Cortex of kidney (tissue), 1 donor: ENCODE measurements around the gene NYNRIN.

Experiments
- DNase-seq: peaks from one replicate; lab custom pipeline; 2025; lab: John Stamatoyannopoulos, UW

Gene NYNRIN

DNA sequence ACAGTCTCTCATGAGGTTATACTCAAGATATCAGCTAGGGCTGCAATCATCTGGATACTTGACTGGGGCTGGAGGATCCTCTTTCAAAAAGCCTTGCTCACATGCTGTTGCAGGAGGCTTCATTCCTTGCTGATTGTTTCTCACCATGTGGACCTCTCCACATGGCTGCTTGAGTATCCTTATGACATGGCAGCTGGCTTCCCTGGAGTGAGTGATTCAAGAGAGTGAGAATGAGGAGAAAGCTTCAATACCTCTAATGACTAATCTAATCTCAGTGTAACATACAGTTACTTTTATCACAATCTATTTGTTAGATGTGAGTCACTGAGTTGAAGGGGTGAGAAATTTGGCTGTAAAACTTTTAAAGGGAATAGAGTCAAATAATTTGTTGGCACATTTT is 58.2 kb downstream of the NYNRIN start:
- no peak for DNase-seq

DNA sequence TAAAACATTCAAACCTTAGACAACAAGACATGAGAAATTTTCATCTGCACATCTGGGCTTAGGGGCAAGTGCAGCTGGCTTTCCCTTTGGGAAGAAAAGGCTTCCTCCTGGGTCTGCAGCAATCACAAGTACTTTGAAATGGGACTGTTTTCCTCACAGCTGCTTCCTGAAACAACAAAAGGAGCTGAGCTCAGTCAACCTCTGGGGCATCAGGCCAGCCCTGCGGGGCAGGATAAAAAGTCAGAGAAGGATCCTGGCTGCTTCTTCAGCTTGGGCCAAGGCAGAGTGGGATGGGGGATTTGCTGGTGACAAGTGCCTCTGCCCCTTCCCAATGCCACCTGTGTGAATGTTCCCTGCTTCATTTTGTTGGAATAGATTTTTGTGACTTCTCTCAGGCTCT is 59.9 kb downstream of the NYNRIN start:
- DNase-seq: no peak

DNA sequence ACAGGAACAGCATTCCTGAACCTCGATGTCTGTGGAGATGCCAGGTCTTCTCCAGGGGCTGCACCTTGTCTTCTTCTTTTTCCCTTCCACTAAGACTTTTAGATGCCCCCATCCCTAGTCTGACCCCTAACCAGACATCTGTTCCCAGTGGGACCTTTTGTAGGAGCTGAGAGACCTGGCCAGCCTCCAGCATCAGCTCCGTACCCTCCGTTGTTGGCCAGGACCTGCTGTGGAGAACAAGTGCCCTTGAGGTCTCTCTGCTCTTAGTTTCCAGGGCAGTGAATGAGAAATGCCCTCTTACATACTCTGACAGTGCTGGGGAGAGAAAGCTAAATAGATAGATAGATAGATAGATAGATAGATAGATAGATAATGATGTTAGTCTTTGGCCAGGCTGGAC is 60.5 kb downstream of the NYNRIN start:
- DNase-seq: no peak

DNA sequence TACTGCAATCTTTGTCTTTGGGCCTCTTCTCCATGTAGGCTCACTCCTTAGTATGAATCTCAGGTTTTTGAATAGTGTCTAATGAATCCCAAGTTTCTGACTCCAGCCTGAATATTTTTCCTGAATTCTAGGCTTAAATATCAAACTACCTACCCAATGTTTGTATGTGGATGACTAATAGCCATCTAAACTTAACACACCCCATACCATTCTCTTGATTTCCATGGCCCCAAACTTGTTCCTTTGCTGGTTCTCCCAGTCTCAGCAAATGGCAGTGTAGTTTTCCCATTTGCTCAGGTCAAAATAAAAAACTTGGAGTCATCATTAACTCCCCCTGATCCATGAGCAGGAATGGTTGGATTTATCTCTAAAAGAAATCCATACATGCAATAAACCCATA is 62.5 kb downstream of the NYNRIN start:
- no peak for DNase-seq

DNA sequence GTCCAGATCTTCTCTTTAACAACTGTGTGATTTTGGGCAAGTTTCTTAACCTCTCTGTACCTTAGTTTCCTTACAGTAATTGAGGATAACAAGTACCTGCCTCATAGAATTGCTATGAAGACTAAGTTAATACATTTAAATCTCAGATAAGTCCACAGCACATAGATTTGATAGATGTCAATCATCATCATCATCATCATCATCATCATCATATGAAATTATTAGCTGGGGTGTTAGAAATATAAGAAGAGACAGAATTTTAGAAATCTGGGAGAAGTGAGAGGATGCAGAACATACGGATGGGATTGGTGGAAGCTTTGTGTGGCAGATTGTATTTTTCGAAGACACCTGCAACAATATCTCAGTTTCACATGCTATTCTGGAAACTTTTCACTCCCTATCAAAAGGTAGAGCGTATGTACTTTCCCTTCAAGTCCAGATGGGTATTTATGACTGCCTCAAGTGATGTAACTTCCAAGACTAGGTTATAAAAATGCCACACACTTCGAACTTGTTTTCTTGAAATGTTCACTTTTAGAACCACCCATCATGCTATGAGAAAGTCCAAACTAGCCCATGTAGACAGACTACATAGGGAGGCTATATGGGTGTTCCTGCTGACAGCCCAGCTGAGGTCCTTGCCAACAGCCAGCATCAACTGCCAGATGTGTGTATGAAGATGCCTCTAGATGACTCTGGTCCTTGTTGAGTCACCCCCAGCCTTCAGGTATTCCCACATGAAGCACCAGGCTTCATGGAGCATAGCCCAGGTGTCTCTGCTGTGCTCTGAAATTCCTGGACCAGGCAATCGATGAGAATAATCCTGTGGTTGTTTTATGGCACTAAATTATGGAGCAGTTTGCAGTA is 64.4 kb downstream of the NYNRIN start:
- DNase-seq: no peak

DNA sequence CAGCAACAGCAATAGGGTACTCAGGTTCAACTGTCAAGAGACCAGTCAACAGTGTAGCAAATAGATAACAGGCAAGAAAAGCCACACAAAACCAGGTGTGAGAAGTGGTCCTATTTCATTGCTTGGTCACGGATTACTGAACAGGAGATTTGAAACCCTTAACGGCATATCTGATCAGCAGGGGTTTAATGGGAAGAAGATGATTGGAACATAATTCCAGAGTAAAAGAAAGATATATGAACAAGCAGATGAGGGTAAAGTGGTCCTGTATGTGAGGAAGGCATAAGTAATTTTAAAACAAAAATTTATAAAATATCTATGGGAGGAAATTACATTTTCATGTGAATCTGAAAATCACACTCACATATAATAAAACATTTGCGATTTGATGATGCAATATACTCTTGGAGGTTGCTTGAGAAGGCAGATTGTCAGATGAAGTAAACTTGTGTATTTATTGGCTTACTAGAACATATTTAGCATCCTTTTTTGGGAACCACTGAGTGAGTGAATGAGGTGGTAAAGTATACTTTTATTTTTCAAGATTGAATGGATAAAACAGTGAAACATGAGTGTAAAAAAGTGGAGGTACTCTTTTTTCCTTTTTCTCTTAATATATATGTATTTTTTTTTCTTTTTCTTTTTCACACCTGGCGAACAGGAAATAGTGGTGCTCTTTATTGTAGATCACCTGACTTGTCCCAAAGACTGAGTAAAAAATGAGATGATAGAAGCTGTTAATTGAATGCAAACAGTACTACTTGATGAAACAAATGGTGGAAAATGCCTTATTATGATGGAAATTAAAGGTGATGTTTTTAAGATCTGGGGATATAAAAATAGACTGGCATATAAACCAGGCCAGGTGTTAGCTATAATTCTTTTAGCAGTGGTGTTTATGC is 65.3 kb downstream of the NYNRIN start:
- DNase-seq: no peak

DNA sequence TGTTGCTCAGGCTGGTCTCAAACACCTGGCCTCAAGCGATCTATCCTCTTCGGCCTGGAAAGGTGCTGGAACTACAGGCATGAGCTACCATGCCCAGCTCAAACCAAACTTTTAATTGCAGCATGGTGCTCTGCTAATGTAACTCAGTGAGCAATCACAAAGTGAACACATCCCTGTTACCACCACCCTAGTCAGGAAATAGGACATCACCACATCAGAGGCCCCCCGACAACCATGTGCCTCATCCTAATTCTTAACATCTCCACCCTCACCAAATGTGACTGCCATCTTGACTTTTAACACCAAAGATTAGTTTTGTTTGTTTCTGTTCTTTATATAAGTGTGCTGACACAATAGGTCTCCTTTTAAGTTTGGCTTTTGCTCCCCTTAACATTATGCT is 66.6 kb downstream of the NYNRIN start:
- no peak for DNase-seq

DNA sequence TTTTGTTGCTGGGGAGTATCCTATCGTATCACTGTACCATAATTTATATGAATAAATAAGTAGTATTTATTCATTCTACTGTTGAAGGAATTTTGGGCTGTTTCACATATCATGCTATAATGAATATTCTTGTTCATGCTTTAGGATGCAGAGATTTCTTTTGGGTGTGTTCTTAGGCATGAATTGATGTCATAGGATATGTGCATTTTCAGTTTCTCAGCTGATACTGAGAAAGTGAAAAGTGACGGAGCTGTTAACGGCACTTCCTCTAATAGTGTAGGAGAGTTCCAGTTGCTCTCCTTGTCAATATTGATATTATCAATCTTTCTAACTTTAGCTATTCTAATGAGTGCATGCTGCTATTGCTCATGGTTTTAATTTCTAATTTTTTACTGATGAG is 67.0 kb downstream of the NYNRIN start:
- DNase-seq: no peak
